GM11168 (cell line): Measurements from ENCODE around the gene MUC6.

ENCODE experiments used
- in situ Hi-C: fragments of 300-500 bp; cut with MboI; formaldehyde crosslinking; loops from one replicate; pipeline ENCODE4 v1.12.0; 2022; ENCODE audit warnings: low sequenced_read_pairs; ENCODE audit not compliant: unreplicated experiment

Gene MUC6

DNA sequence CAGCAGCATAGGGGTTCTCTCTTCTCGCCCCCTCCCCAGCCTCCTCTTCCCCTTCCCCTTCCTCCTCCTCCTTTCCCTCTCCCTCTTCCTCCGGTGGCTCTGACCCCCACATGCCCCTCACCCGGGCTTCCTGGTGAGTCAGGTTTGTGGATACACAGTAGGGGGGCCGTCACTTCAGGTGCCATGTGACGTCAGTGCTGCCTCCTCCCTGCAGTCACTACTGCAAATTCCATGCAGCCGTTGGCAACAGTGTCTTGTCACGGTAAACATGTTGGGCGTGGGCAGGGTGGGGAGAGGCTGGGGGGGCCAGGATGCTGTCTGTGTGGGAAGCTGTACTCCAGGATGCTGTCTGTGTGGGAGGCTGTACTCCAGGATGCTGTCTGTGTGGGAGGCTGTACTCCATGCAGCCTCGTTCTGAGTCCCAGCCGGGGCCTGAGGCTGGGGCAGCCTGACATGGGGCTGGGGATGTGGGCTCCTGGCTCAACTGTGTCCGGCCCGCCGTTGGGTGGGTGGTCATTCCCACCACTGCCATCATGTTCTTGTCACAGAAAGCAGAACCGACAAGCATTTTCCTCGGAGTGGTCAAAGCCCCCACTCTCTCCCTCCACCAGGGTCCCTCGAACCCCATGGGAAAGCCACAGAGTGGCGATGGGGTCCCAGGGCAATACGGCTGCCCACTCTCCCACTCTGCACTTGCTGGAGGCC, 35.8 kb upstream of the MUC6 start:
- in situ Hi-C loops: no loop called here

DNA sequence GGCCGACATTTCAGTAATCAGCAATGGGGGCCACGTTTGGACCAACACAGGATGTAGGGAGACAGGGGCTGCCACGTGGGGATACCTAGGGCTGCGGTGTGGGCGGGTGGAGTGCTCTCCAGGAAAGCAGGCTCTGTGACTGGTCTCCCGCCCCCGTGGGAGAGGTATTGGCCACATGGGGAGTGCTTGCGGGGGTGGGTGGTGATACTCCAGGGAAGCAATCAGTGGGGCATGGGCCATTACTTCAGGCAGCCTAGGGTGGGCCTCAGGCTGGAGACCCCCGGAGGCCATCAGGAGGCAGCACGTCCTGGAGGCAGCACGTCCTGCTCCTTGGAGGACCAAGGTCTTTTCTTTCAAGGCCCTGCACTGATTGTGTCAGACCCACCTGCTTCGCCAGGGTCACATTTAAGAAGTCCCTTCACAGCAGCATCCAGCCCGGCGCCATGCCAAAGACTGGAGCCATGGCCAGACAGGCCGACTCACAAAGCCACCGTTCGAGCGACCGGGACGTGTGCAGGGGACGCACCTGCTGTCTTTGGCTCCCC, 35.1 kb upstream of the MUC6 start:
- in situ Hi-C loops: no loop called here

- in situ Hi-C loops: no loop called here
These were observed 34.3 kb upstream of the MUC6 start for GRCh38 chr11:1070594-1071462.

- in situ Hi-C loops: no loop called here
These were observed 33.2 kb upstream of the MUC6 start for GRCh38 chr11:1069740-1070139.

DNA sequence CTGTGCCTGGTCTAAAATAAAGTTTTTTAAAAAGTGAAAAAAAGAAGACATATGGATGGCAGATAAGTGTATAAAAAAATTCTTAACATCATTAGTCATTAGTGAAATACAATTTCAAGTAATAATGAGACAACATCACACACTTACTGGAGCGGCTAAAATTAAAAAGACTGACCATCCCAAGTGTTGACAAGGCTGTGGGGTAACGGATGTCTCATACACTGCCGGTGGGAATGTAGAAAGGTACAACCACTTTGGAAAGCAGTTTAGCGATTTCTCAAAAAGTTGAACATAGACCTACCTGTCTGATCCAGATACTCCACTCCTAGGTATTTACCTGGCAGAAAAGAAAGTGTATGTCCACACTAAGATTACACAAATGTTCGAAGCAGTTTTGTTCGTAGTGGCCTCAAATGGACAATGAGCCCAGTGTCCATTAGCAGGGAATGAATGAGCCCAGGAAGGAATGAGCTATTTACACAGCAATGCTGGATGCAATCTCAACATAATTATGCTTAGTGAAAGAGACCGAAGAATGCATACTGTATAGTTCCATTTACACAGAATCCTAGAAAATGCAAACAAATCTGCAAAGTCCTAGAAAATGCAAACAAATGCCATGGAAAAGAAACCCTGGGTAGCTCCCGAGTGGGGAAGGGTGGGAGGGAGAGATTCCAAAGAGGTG, 31.4 kb upstream of the MUC6 start:
- in situ Hi-C loops: no loop called here

- in situ Hi-C loops: no loop called here
These were observed 27.6 kb upstream of the MUC6 start for GRCh38 chr11:1064167-1064566.

GRCh38 chr11:1062075-1062820, 25.7 kb upstream of the MUC6 start:
- in situ Hi-C loops: no loop called here

GRCh38 chr11:1060852-1061616, 24.5 kb upstream of the MUC6 start:
- in situ Hi-C loops: no loop called here

DNA sequence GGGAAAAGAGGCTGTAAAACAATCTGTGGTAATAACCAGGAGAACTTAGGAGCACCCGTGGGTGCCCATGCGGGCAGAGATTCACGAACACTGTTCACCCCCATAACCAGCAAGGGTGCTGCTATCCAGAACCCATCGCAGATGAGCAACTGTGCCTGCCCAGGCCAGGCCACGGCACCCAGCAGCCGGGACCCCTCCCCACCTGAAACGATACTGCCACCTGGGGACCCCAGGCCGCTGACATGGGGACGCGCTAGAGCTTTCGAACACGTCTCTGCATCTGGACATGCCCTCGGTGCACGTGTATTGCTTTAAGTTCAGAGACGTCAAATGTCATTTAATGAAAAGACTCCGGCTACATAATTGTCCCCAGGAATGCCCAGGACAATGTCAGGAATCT, 23.9 kb upstream of the MUC6 start:
- in situ Hi-C loops: no loop called here

DNA sequence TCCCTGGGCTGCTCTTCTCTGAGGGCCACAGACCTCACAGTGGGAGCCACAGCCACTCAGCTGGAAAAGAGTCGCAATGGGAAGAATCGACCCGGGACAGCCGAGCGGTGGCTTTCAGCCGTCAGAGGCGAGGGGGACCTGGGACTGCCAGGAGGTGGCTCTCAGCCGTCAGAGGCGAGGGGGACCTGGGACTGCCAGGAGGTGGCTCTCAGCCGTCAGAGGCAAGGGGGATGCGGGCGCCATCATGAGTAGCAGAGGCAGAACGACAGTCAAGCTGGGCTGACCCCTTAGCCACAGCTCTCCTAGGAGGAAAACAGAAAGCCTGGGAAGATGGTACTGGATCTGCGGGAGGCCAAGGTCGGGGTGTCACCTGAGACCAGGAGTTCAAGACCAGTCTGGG, 23.2 kb upstream of the MUC6 start:
- in situ Hi-C loops: loop anchor here (10.0 kb wide), 1 partner anchor 215 kb away; the partner anchor contains the start of genes POLR2L and TSPAN4

DNA sequence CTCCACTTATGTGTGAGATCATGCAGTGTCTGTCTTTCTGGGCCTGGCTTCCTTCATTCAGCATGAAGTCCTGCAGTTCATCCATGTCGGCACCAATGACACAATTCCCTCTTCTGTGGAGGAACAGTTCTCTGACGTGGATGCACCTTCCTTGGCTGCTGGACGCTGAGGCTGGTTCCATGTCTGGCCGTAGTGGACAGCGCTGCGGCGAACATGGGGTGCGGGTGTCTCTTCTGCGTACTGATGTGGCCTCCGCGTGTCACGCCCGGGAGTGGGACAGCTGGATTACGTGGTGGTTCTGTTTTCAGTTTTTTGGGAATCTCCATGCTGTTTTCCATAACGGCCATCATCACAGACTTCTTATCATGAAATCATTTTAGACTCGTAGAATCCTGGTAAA, 21.3 kb upstream of the MUC6 start:
- in situ Hi-C loops: loop anchor here (10.0 kb wide), 1 partner anchor 213 kb away; the partner anchor contains the start of genes POLR2L and TSPAN4

GRCh38 chr11:1055990-1056771, 19.7 kb upstream of the MUC6 start:
- in situ Hi-C loops: loop anchor here (10.0 kb wide), 1 partner anchor 211 kb away; the partner anchor contains the start of genes POLR2L and TSPAN4

- in situ Hi-C loops: loop anchor here (10.0 kb wide), 1 partner anchor 210 kb away; the partner anchor contains the start of genes POLR2L and TSPAN4
These were observed 18.7 kb upstream of the MUC6 start for GRCh38 chr11:1055109-1055703.

- in situ Hi-C loops: loop anchor here (10.0 kb wide), 1 partner anchor 210 kb away; the partner anchor contains the start of genes POLR2L and TSPAN4
These were observed 17.9 kb upstream of the MUC6 start for GRCh38 chr11:1054143-1055108.

- in situ Hi-C loops: loop anchor here (10.0 kb wide), 1 partner anchor 209 kb away; the partner anchor contains the start of genes POLR2L and TSPAN4
These were observed 16.8 kb upstream of the MUC6 start for GRCh38 chr11:1053121-1053901.
